Spleen (tissue), 7 donors: Measurements from ENCODE around the gene CDC42BPA.

Source experiments
- POLR2A ChIP-seq, 3 donors: fragments of 450-650 bp; IDR thresholded peaks; one replicate each; pipeline ENCODE4 v1.5.1; 2017; ENCODE audit warnings: antibody characterized with exemption in 3 of 3, mild to moderate bottlenecking in 1 of 3
- POLR2AphosphoS5 ChIP-seq, 3 donors: sonication (generic); formaldehyde crosslinking; IDR thresholded peaks; one replicate each; pipeline ENCODE4 v1.5.1; 2017; ENCODE audit warnings: antibody characterized with exemption in 3 of 3
- TF ChIP-seq, protein P1 (sequence below), 11 experiments: fragments of 200-600 bp in 7 of 11; fragments of 450-650 bp in 4 of 11; sonication (generic) in 4 of 11; IDR thresholded peaks in 8 of 11; conservative IDR thresholded peaks in 3 of 11; 1 replicate in 7 of 11; 2 replicates in 4 of 11; pipeline versions ENCODE4 v1.4.0 to v1.8.0; 2016 to 2021; ENCODE audit warnings: antibody characterized with exemption in 11 of 11, inconsistent platforms in 4 of 11, mild to moderate bottlenecking in 1 of 11
- donor health status: DM: no; HTN: no; CAD: no; lungs with moderate emphysema.
- donor health status: DM: no; HTN: no; CAD: no.
- donor health status: DM: no; HTN: no; CAD: no.

- TF ChIP-seq, protein P1, sequence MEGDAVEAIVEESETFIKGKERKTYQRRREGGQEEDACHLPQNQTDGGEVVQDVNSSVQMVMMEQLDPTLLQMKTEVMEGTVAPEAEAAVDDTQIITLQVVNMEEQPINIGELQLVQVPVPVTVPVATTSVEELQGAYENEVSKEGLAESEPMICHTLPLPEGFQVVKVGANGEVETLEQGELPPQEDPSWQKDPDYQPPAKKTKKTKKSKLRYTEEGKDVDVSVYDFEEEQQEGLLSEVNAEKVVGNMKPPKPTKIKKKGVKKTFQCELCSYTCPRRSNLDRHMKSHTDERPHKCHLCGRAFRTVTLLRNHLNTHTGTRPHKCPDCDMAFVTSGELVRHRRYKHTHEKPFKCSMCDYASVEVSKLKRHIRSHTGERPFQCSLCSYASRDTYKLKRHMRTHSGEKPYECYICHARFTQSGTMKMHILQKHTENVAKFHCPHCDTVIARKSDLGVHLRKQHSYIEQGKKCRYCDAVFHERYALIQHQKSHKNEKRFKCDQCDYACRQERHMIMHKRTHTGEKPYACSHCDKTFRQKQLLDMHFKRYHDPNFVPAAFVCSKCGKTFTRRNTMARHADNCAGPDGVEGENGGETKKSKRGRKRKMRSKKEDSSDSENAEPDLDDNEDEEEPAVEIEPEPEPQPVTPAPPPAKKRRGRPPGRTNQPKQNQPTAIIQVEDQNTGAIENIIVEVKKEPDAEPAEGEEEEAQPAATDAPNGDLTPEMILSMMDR (IDR thresholded peaks at IDR 0.05 in 8 of 11, conservative IDR thresholded peaks at IDR 0.05 in 3 of 11) = no peak
- TF ChIP-seq POLR2A (IDR thresholded peaks at IDR 0.05) (no peak), POLR2AphosphoS5 (IDR thresholded peaks at IDR 0.05) (peak in 1 of 3 donors; percentile 27)
Observed at GRCh38 chr1:227218870-227219573, 99.3 kb downstream of the CDC42BPA start.
